Pancreas (tissue), 10 donors: ENCODE data around the gene TBC1D32. TPM values are rescaled to one million over a fixed set of nuclear protein-coding genes. Genes with fewer than 3 reads are reported as not detected.
A peak's percentile ranks its signal among the peaks of the same experiment; 100 is the strongest.
"Not testable (repeated sequence)": the region's sequence is repeated elsewhere in the genome, so short reads cannot be mapped to it uniquely, and the experiment has no call there.

ENCODE experiments used
- ATAC-seq, 4 donors: fragments of 200-7000 bp; cut with Tn5 transposase; one replicate each; pipeline versions ENCODE4 v1.8.0 to v1.9.1; 2020; ENCODE audit warnings: mild to moderate bottlenecking in 4 of 4, moderate library complexity in 4 of 4
- DNase-seq, 6 donors: peaks; one replicate each; pipeline ENCODE4 v3.0.0-alpha.2; 2020
- FAIRE-seq: peaks from 2 replicates; lab custom pipeline; 2012; peaks lifted over from hg19 to GRCh38; lab: Jason Lieb, UNC
- H3K27ac ChIP-seq, 4 donors: fragments of 200-600 bp; sonication (generic); 1 replicate in 3 of 4; 2 replicates in 1 of 4; pipeline versions ENCODE4 v1.5.0 to v1.8.0; 2020
- H3K27me3 ChIP-seq, 4 donors: fragments of 200-600 bp; one replicate each; pipeline ENCODE4 v1.8.0; 2021
- H3K36me3 ChIP-seq, 3 donors: fragments of 200-600 bp; sonication (generic) in 1 of 3; one replicate each; pipeline versions ENCODE4 v1.5.0 to v1.8.0; 2020 to 2021
- H3K4me1 ChIP-seq, 3 donors: fragments of 200-600 bp; one replicate each; pipeline ENCODE4 v1.8.0; 2021
- H3K4me3 ChIP-seq, 4 donors: fragments of 200-600 bp; sonication (generic) in 2 of 4; one replicate each; pipeline versions ENCODE4 v1.5.0 to v1.8.0; 2020 to 2021
- H3K9me3 ChIP-seq, 4 donors: fragments of 200-600 bp; one replicate each; pipeline ENCODE4 v1.8.0; 2021
- WGBS, 2 donors: extraction: QIAGEN DNeasy Blood & Tissue Kit; methylation state at CpG; one replicate each; pipeline ENCODE4 v1.1.7; 2013; 5-methylcytosine and 5-hydroxymethylcytosine counted together
- intact Hi-C, 3 donors: fragments of 100-400 bp; cut with DNase I; formaldehyde crosslinking; loops; one replicate each; pipeline versions ENCODE4 v1.11.1 to v1.14.2; 2022
- polyA plus RNA-seq, 2 donors: library from polyadenylated mRNA; stranded (reverse); fragments of 200-250 nt; gene quantifications; one replicate each; pipeline ENCODE4 v1.2.3, GENCODE V29; 2013
- total RNA-seq, 6 donors: library from RNA; stranded (reverse); fragmentation: NEBNext Ultra II Directional in 4 of 6; extraction: Animal tissue kit (Norgen Biotek cat#: 25700) in 4 of 6; gene quantifications; one replicate each; pipeline versions ENCODE4 v1.2.1 to v1.2.4, GENCODE V29; 2021 to 2023
- TF ChIP-seq, protein P1 (sequence below), 4 donors: fragments of 200-600 bp; sonication (generic) in 3 of 4; IDR thresholded peaks; one replicate each; pipeline versions ENCODE4 v1.5.0 to v1.8.0; 2021; ENCODE audit warnings: antibody characterized with exemption in 4 of 4
- donor health status: healthy with polysubstance abuse.
- donor health status: DM: no; HTN: no; CAD: no; lungs with moderate emphysema.
- donor health status: DM: no; HTN: no; CAD: no.
- donor health status: control.
- donor health status: control.
- donor health status: Bipolar disorder and iron deficiency.
- donor health status: DM: yes; HTN: yes; CAD: no.
- donor health status: DM: no; HTN: no; CAD: no.
- donor health status: DM: no; HTN: no; CAD: no.
- donor health status: DM: yes; HTN: yes; CAD: no.

The TBC1D32 gene
- total and polyA plus RNA-seq, 8 donors, result 1.1 to 6.3 (median 3.4) TPM

DNA sequence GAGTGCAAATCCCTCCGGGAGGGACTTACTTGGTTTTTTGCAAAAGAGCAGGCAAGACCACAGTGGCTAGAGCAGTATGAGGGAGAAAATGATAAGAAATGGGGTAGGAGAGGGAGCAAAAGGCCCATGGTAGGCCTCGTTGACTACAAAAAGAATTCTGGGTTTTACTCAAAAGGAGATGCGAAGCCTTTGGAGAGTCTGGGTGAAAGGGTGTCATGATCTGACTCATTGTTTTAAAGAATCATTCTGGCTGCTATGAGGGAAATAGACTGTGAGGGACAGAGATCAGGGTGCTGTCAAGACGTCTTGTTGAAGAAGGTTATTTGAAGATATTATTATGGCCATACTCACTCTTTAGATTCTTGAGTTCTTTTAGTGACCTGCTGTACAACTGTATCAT, 13.0 kb downstream of the TBC1D32 start:
- Histone ChIP-seq H3K9me3 (no peaks in the 10 kb centered on the region), H3K36me3 (peaks cover 0 to 6% (median 0%) of the 10 kb centered on the region in 3 donors), H3K27me3 (no peaks in the 10 kb centered on the region), H3K4me1 (no peaks in the 10 kb centered on the region), H3K27ac (no peak overlapping the region), H3K4me3 (no peak overlapping the region)
- ATAC-seq (no peak), FAIRE-seq (no peak), DNase-seq (no peak)
- TF ChIP-seq, protein P1, sequence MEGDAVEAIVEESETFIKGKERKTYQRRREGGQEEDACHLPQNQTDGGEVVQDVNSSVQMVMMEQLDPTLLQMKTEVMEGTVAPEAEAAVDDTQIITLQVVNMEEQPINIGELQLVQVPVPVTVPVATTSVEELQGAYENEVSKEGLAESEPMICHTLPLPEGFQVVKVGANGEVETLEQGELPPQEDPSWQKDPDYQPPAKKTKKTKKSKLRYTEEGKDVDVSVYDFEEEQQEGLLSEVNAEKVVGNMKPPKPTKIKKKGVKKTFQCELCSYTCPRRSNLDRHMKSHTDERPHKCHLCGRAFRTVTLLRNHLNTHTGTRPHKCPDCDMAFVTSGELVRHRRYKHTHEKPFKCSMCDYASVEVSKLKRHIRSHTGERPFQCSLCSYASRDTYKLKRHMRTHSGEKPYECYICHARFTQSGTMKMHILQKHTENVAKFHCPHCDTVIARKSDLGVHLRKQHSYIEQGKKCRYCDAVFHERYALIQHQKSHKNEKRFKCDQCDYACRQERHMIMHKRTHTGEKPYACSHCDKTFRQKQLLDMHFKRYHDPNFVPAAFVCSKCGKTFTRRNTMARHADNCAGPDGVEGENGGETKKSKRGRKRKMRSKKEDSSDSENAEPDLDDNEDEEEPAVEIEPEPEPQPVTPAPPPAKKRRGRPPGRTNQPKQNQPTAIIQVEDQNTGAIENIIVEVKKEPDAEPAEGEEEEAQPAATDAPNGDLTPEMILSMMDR (IDR thresholded peaks at IDR 0.05), result no peak
- WGBS, 2 donors, result 83% methylated on average over 4 of the region's 4 CpGs
- intact Hi-C loops, result no loop called here

DNA sequence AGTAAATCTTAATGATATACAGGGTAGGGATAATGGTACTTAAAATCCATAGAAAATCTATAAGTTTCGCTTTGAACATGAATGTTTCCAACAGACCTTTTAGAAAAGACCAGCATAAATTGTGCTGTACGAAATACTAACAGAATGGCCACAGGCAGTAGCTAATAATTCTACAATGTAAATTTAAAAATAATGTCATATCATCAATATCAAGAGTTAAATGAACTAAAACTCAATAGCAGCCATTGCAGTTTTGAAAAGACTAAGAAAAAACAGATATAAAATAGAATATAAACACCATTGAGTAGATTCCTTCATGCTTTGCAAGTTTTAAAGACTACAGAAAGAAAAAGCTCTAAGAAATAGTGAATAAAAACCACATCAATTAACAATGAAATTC, 14.7 kb downstream of the TBC1D32 start:
- WGBS, 2 donors, result 79 to 93% methylated on average over 2 of the region's 2 CpGs

DNA sequence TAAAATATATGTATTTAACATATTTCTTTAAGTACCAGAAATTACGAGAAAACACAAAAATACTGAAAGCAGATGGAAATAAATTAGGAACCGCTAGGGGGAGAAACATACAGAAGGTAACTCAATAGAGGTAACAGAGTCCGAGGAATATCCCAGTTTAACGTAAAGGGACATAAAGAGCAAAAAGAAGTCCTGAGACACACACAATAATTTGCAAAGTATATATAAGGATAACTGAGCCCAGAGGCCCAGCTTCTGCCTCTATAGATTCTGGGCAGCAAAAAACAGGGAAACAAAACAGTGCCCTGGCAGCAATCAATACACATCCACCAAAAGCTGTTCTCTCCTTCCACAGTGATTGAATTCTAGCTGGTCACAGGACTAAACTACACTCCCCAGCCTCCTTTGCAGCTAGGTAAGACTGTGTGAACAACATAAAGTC, 15.1 kb downstream of the TBC1D32 start:
- Histone ChIP-seq H3K4me1 (no peaks in the 10 kb centered on the region), H3K4me3 (peak overlapping the region in 2 of 4 donors; percentile 8 to 12), H3K27me3 (no peaks in the 10 kb centered on the region), H3K27ac (no peak overlapping the region), H3K9me3 (no peaks in the 10 kb centered on the region), H3K36me3 (peaks cover 0 to 6% (median 0%) of the 10 kb centered on the region in 3 donors)
- DNase-seq (no peak), ATAC-seq (peak in 3 of 4 donors; percentile 54 to 81 (median 71)), FAIRE-seq (no peak)
- intact Hi-C loops, result no loop called here
- WGBS, 2 donors, result 15 to 32% methylated on average over 4 of the region's 4 CpGs
- TF ChIP-seq, protein P1 (IDR thresholded peaks at IDR 0.05), result peak in 3 of 4 donors; percentile 34 to 39 (median 38)

More for the DNA sequence above, 14.7 kb downstream of the TBC1D32 start:
- Histone ChIP-seq H3K9me3 (no peaks in the 10 kb centered on the region), H3K36me3 (peaks cover 0 to 6% (median 0%) of the 10 kb centered on the region in 3 donors), H3K4me3 (no peak overlapping the region), H3K27ac (no peak overlapping the region), H3K4me1 (no peaks in the 10 kb centered on the region), H3K27me3 (no peaks in the 10 kb centered on the region)
- ATAC-seq, result no peak
- FAIRE-seq, result peak; percentile 5
- intact Hi-C loops, result no loop called here
- TF ChIP-seq, protein P1 (IDR thresholded peaks at IDR 0.05), result no peak
- no peak for DNase-seq

DNA sequence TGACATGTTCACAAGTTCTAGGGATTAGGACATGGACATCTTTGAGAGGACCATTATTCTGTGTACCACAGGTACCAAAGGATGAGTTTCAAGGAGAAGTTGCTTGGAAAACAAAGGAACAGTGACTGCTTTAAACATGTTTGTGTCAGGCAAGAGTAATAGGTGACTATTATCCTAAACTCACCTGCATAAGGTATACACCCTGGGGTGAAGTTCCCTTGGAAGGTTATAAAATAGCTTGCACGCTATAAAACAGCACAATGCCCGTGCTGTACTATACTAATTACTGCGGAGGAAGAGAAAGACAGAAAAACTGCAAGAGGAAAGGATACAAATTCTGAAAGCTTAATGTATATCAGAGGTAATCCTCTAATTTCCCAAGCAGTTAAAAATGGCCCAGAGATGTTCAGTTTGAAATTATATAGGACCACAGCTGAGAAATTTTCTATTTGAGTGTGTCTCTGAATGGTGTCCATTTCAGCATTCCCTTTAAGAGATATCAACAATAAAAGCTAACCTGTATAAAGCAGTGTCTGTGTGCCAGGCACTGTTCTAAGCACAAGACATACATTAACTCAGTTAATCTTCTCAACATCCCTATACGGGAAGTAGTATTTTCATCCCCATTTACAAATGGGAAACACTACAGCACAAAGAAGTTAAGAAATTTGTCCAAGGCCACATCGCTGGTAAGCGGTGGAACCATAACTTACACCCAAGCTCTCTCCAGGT, 19.7 kb downstream of the TBC1D32 start:
- intact Hi-C loops, result no loop called here
- Histone ChIP-seq H3K4me3 (no peak overlapping the region), H3K27me3 (no peaks in the 10 kb centered on the region), H3K36me3 (no peaks in the 10 kb centered on the region), H3K4me1 (no peaks in the 10 kb centered on the region), H3K27ac (no peak overlapping the region), H3K9me3 (no peaks in the 10 kb centered on the region)
- ATAC-seq, result no peak
- DNase-seq, result no peak
- TF ChIP-seq, protein P1 (IDR thresholded peaks at IDR 0.05), result no peak
- no peak for FAIRE-seq
- WGBS, 2 donors, result 95 to 96% methylated on average over 6 of the region's 6 CpGs

DNA sequence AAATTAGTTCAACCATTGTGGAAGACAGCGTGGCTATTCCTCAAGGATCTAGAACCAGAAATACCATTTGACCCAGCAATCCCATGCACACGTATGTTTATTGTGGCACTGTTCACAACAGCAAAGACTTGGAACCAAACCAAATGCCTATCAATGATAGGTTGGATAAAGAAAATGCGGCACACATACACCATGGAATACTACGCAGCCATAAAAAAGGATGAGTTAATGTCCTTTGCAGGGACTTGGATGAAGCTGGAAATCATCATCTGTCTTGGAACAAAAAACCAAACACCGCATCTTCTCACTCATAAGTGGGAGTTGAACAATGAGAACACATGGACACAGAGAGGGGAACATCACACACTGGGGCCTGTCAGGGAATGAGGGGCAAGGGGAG, 22.5 kb downstream of the TBC1D32 start:
- 95 to 98% methylated on average over 5 of the region's 5 CpGs for WGBS, 2 donors

More for the DNA sequence above, 22.5 kb downstream of the TBC1D32 start:
- intact Hi-C loops, H3K9me3 ChIP-seq, H3K27ac ChIP-seq, ATAC-seq, H3K4me3 ChIP-seq, FAIRE-seq, H3K27me3 ChIP-seq, DNase-seq, H3K36me3 ChIP-seq, H3K4me1 ChIP-seq: not testable (repeated sequence)
